Measurements from ENCODE around the gene TEX19. TPM values are rescaled to one million over a fixed set of nuclear protein-coding genes. Genes with fewer than 3 reads are reported as not detected.

TEX19 gene
- total and polyA plus RNA-seq, 2 experiments from 2014 or later, result 0.10 to 0.66 TPM

GRCh38 chr17:82319619-82320062 is 39.4 kb upstream of the TEX19 start:
- H3K36me3 ChIP-seq (ENCODE audit: insufficient read depth), result no peaks in the 10 kb centered on the region
- H3K4me1 ChIP-seq (ENCODE audit: insufficient read depth), result no peaks in the 10 kb centered on the region
- H3K9me2 ChIP-seq (ENCODE audit: insufficient read depth), result no peaks in the 10 kb centered on the region
- TF ChIP-seq STAT1 (IDR thresholded peaks at IDR 0.05; ENCODE audit: unreplicated experiment), result no peak
- TF ChIP-seq ZNF331 (CRISPR knock-in tag; IDR thresholded peaks at IDR 0.05; ENCODE audit: low read depth), result no peak
- TF ChIP-seq NANOG (IDR thresholded peaks at IDR 0.05; ENCODE audit: borderline replicate concordance), result no peak
- no peak for TF ChIP-seq CTCF (conservative IDR thresholded peaks at IDR 0.05; ENCODE audit: low read depth in 2 of 2)
- TF ChIP-seq EZH2 (IDR thresholded peaks at IDR 0.05; ENCODE audit: low read depth, unreplicated experiment), result no peak
- no peak for TF ChIP-seq ZNF114 (CRISPR knock-in tag; IDR thresholded peaks at IDR 0.05)
- no peak for TF ChIP-seq ZNF462 (CRISPR knock-in tag; IDR thresholded peaks at IDR 0.05)
- no peak for TF ChIP-seq ETS1 (IDR thresholded peaks at IDR 0.05)
- no peak for TF ChIP-seq REST (IDR thresholded peaks at IDR 0.05; ENCODE audit: unreplicated experiment)
- TF ChIP-seq JUNB (IDR thresholded peaks at IDR 0.05; ENCODE audit: unreplicated experiment), result no peak
- TF ChIP-seq EZH2phosphoT487 (IDR thresholded peaks at IDR 0.05; ENCODE audit: unreplicated experiment), result no peak
- no peak for TF ChIP-seq POLR2AphosphoS5 (IDR thresholded peaks at IDR 0.05; ENCODE audit: low read depth)
- TF ChIP-seq CREB1 (CRISPR knock-in tag; IDR thresholded peaks at IDR 0.05; ENCODE audit: low read depth), result no peak
- Mint-ChIP-seq H3K4me3 (no peak overlapping the region), H3K9me3 (no peaks in the 10 kb centered on the region), H3K36me3 (ENCODE audit: low read depth) (no peaks in the 10 kb centered on the region), H3K27me3 (ENCODE audit: insufficient read depth, low read depth, poor library complexity) (peaks cover 12% of the 10 kb centered on the region), H3K4me1 (peaks cover 9% of the 10 kb centered on the region; the same call in 2 of the 3 replicates), H3K27ac (no peak overlapping the region)
- no peaks in the 10 kb centered on the region for H3K79me2 ChIP-seq (replicated peaks; ENCODE audit: insufficient read depth)
- ATAC-seq (no peak), DNase-seq (ENCODE audit: low spot score) (no peak)
- no peaks in the 10 kb centered on the region for H4K20me1 ChIP-seq (replicated peaks; ENCODE audit: insufficient read depth)
- no peak overlapping the region for H3K4me2 ChIP-seq
- no peak overlapping the region for H3K4me3 ChIP-seq
- no peak overlapping the region for H3K27ac ChIP-seq (ENCODE audit: low read depth)
- H3F3A ChIP-seq (replicated peaks; ENCODE audit: low read depth), result peaks cover 14% of the 10 kb centered on the region
- H3K27me3 ChIP-seq (ENCODE audit: insufficient read depth), result no peaks in the 10 kb centered on the region
- no peak overlapping the region for H2AFZ ChIP-seq

All from GM23338 (cell line).